OCI-LY1 (cell line): ENCODE data around the gene NSUN6.
"Not testable (repeated sequence)": the region's sequence is repeated elsewhere in the genome, so short reads cannot be mapped to it uniquely, and the experiment has no call there.

ENCODE experiments used
- H2AFZ ChIP-seq: fragments of 200-600 bp; sonication (generic), shearing (Covaris generic); 2 replicates; pipeline ENCODE4 v1.6.0; 2014; ENCODE audit warnings: antibody characterized with exemption, mild to moderate bottlenecking, low read length
- H3F3A ChIP-seq: fragments of 200-600 bp; sonication (generic), shearing (Covaris generic); 2 replicates; pipeline ENCODE4 v1.6.0; 2014; ENCODE audit warnings: mild to moderate bottlenecking, antibody characterized with exemption, low read length, moderate library complexity; ENCODE audit not compliant: insufficient read depth
- H3K27ac ChIP-seq: fragments of 200-600 bp; sonication (generic); 2 replicates; pipeline ENCODE4 v1.5.1; 2014; ENCODE audit warnings: low read length, mixed run types, mild to moderate bottlenecking, low read depth; ENCODE audit not compliant: poor library complexity, severe bottlenecking
- H3K27me3 ChIP-seq: fragments of 200-600 bp; sonication (generic); 2 replicates; pipeline ENCODE4 v1.6.0; 2014; ENCODE audit warnings: antibody characterized with exemption, mild to moderate bottlenecking, low read length, moderate library complexity; ENCODE audit not compliant: insufficient read depth
- H3K36me3 ChIP-seq: fragments of 200-600 bp; sonication (generic); 2 replicates; pipeline ENCODE4 v1.6.1; 2014; ENCODE audit warnings: mild to moderate bottlenecking, antibody characterized with exemption, low read length, moderate library complexity, mixed read lengths; ENCODE audit not compliant: insufficient read depth
- H3K4me1 ChIP-seq: fragments of 200-600 bp; sonication (generic); 2 replicates; pipeline ENCODE4 v1.5.1; 2014; ENCODE audit warnings: mild to moderate bottlenecking, low read length, moderate library complexity; ENCODE audit not compliant: insufficient read depth, severe bottlenecking
- H3K4me2 ChIP-seq: fragments of 200-600 bp; sonication (generic), shearing (Covaris generic); 2 replicates; pipeline ENCODE4 v1.6.1; 2014; ENCODE audit warnings: low read length
- H3K4me3 ChIP-seq: fragments of 200-600 bp; sonication (generic); 2 replicates; pipeline ENCODE4 v1.5.1; 2014; ENCODE audit warnings: low read length, low read depth, mild to moderate bottlenecking, mixed read lengths; ENCODE audit not compliant: poor library complexity, severe bottlenecking
- H3K79me2 ChIP-seq: fragments of 200-600 bp; shearing (Covaris generic); 2 replicates; pipeline ENCODE4 v1.6.1; 2016; ENCODE audit warnings: mixed run types, low read length, mixed read lengths; ENCODE audit not compliant: insufficient read depth
- H3K9ac ChIP-seq: fragments of 200-600 bp; sonication (generic), shearing (Covaris generic); 2 replicates; pipeline ENCODE4 v1.6.1; 2014; ENCODE audit warnings: mild to moderate bottlenecking, low read length, mixed read lengths
- H3K9me2 ChIP-seq: fragments of 200-600 bp; sonication (generic), shearing (Covaris generic); 2 replicates; pipeline ENCODE4 v1.6.1; 2014; ENCODE audit warnings: low read depth, mild to moderate bottlenecking, low read length, mixed read lengths
- H3K9me3 ChIP-seq: fragments of 200-600 bp; shearing (Covaris generic); 2 replicates; pipeline ENCODE4 v1.6.1; 2014; ENCODE audit warnings: low read length, mixed read lengths
- H4K20me1 ChIP-seq: fragments of 200-600 bp; sonication (generic), shearing (Covaris generic); 2 replicates; pipeline ENCODE4 v1.6.0; 2016; ENCODE audit warnings: mild to moderate bottlenecking, low read length; ENCODE audit not compliant: insufficient read depth
- EZH2 ChIP-seq: fragments of 200-600 bp; sonication (generic), shearing (Covaris generic); IDR thresholded peaks from 2 replicates; pipeline ENCODE4 v1.8.0; 2017; ENCODE audit warnings: borderline replicate concordance, mixed run types, mild to moderate bottlenecking, antibody characterized with exemption, low read length, moderate library complexity, mixed read lengths
- TF ChIP-seq, protein P1 (sequence below): fragments of 200-600 bp; sonication (generic), shearing (Covaris generic); IDR thresholded peaks from 2 replicates; pipeline ENCODE4 v1.5.1; 2017; ENCODE audit warnings: mild to moderate bottlenecking, antibody characterized with exemption, low read length, moderate library complexity, mixed read lengths

The NSUN6 gene

GRCh38 chr10:18594574-18595156 is 56.7 kb downstream of the NSUN6 start:
- peaks cover 34% of the 10 kb centered on the region for H3K36me3 ChIP-seq
- no peaks in the 10 kb centered on the region for H3K9me3 ChIP-seq
- H3K79me2 ChIP-seq = no peaks in the 10 kb centered on the region
- no peak overlapping the region for H3K4me2 ChIP-seq
- no peaks in the 10 kb centered on the region for H3K4me1 ChIP-seq
- H3K9me2 ChIP-seq = no peaks in the 10 kb centered on the region
- H3K27ac ChIP-seq = no peak overlapping the region
- H4K20me1 ChIP-seq = no peaks in the 10 kb centered on the region
- TF ChIP-seq, protein P1, sequence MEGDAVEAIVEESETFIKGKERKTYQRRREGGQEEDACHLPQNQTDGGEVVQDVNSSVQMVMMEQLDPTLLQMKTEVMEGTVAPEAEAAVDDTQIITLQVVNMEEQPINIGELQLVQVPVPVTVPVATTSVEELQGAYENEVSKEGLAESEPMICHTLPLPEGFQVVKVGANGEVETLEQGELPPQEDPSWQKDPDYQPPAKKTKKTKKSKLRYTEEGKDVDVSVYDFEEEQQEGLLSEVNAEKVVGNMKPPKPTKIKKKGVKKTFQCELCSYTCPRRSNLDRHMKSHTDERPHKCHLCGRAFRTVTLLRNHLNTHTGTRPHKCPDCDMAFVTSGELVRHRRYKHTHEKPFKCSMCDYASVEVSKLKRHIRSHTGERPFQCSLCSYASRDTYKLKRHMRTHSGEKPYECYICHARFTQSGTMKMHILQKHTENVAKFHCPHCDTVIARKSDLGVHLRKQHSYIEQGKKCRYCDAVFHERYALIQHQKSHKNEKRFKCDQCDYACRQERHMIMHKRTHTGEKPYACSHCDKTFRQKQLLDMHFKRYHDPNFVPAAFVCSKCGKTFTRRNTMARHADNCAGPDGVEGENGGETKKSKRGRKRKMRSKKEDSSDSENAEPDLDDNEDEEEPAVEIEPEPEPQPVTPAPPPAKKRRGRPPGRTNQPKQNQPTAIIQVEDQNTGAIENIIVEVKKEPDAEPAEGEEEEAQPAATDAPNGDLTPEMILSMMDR = peak; percentile 47; the same call in 1 of the 2 replicates
- no peak for TF ChIP-seq EZH2
- H3K9ac ChIP-seq = no peak overlapping the region
- no peak overlapping the region for H2AFZ ChIP-seq
- no peaks in the 10 kb centered on the region for H3F3A ChIP-seq
- no peaks in the 10 kb centered on the region for H3K27me3 ChIP-seq
- H3K4me3 ChIP-seq = no peak overlapping the region

DNA sequence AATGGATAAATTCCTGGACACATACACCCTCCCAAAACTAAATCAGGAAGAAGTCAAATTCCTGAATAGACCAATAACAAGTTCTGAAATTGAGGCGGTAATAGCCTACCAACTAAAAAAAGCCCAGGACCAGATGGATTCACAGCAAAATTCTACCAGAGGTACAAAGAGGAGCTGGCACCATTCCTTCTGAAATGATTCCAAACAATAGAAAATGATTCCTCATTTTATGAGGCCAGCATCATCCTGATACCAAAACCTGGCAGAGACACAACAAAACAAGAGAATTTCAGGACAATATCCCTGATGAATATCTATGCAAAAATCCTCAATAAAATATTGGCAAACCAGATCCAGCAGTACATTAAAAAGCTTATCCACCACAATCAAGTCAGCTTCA is 60.2 kb downstream of the NSUN6 start:
- not testable (repeated sequence) for H3K4me2 ChIP-seq, H3K9ac ChIP-seq, H4K20me1 ChIP-seq, H3K79me2 ChIP-seq, H2AFZ ChIP-seq, H3F3A ChIP-seq, H3K4me1 ChIP-seq, H3K27ac ChIP-seq, H3K27me3 ChIP-seq, H3K9me3 ChIP-seq, H3K4me3 ChIP-seq, H3K9me2 ChIP-seq
- H3K36me3 ChIP-seq = peaks cover 62% of the 10 kb centered on the region

DNA sequence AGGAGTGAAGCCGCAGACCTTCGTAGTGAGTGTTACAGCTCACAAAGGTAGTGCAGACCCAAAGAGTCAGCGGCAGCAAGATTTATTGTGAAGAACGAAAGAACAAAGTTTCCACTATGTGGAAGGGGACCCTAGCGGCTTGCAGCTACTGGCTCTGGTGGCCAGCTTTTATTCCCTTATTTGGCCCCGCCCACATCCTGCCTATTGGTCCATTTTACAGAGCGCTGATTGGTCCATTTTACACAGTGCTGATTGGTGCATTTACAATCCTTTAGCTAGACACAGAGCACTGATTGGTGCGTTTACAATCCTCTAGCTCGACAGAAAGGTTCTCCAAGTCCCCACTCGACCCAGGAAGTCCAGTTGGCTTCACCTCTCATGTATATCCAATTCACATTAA is 64.8 kb downstream of the NSUN6 start:
- not testable (repeated sequence) for H3K4me2 ChIP-seq, H3K4me3 ChIP-seq, H3F3A ChIP-seq, H3K9me3 ChIP-seq, H4K20me1 ChIP-seq, H3K27ac ChIP-seq, H3K9me2 ChIP-seq, H3K79me2 ChIP-seq, H3K9ac ChIP-seq, H3K4me1 ChIP-seq, H2AFZ ChIP-seq, H3K27me3 ChIP-seq
- peaks cover 63% of the 10 kb centered on the region for H3K36me3 ChIP-seq

DNA sequence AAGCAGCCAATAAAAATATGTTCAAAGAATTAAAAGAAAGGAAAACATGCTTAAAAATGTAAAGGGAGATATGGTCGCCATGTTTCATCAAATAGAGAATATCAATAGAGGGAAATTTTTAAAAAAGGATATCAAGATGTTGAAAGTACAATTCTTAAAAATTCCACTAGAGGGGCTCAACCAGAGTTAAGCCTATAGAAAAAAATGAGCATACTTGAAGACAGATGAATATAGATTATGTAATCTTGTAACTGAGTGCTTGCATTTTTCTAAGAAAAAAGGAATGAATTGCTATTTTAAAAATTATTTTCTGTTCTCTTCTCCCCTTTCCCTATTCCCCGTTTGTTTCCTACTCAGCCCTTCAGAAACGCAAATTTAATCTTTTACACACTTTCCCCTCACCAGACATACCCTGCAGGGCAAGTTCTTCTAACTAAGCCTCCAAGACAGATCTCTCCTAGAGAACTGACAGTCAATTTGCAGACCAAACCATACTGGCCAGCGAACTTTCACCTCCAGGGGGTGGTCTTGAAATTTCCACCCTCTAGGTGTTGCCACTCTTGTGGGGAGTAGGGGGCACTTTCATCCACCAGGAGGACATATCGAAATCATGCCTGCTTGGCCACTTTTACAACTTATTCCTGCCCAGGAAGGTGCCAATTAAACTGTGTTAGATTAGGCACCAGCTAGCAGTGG is 67.7 kb downstream of the NSUN6 start:
- H2AFZ ChIP-seq = no peak overlapping the region
- H3K79me2 ChIP-seq = no peaks in the 10 kb centered on the region
- H3K9me2 ChIP-seq = no peaks in the 10 kb centered on the region
- no peak overlapping the region for H3K4me2 ChIP-seq
- no peak overlapping the region for H3K27ac ChIP-seq
- peaks cover 75% of the 10 kb centered on the region for H3K36me3 ChIP-seq
- no peak for TF ChIP-seq EZH2
- TF ChIP-seq, protein P1 = peak; percentile 31; the same call in 1 of the 2 replicates
- H4K20me1 ChIP-seq = no peaks in the 10 kb centered on the region
- no peak overlapping the region for H3K4me3 ChIP-seq
- no peaks in the 10 kb centered on the region for H3F3A ChIP-seq
- no peaks in the 10 kb centered on the region for H3K9me3 ChIP-seq
- H3K9ac ChIP-seq = no peak overlapping the region
- H3K4me1 ChIP-seq = no peaks in the 10 kb centered on the region
- no peaks in the 10 kb centered on the region for H3K27me3 ChIP-seq
